OCI-M1 (cell line): ENCODE results near the gene MAP3K1.
"Not testable (repeated sequence)": the region's sequence is repeated elsewhere in the genome, so short reads cannot be mapped to it uniquely, and the experiment has no call there.

Source experiments
- DNase-seq: peaks from one replicate; lab custom pipeline; 2025; lab: John Stamatoyannopoulos, UW

The MAP3K1 gene

DNA sequence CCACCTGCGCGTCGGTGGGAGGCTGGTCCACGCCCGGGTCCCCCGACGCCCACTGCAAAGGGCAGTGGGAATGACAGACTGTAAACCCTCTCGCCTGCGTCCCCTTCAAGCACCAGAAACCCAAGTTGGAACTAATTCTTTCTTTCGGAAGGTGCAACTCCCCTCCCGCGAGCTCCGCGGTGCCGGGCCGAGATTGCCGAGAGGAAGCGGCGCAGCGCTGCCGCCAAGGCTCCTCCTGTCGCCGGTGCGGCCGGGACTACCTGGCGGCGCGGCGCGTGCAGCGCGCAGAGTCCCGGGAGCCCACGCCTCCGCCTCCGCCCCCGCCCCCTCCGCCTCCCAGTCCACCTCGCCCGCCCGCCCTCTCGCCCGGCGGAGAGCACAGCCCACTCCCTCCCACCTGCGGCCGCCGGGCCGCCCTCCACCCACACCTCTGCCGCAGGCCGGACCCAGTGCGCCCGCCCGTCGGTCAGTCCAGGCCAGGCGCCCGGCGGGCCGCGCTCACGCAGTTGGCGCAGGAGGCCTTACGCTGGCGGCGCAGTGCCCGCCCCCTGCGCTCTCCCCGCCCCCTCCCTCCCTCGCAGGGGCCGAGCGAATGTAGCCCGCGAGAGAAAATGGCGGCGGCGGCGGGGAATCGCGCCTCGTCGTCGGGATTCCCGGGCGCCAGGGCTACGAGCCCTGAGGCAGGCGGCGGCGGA, at the start of gene MAP3K1:
Gene MAP3K1, plus strand, starts transcription at position 587 of the 695 bp plus-strand sequence. Its CDS starts 25 bp downstream, at position 612.
- DNase-seq, result peak; percentile 85

DNA sequence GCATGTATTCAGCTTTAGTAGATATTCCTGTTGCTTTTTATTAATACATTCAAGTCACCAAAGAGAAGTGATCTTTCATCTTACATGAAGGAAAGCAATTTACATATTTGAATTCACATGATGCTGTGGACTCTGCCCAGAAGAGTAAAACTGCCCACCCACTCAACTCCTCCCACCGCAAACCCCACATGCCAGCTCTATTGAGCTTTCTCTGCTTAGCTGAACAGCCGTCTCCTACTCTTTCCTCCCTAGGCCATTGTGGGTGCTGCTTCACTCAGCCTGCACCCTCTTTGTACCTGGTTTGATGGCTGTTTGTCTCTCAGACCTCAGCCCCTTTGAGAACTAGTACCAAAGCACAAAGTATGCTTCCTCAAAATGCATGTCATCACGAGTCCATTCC, 48.4 kb upstream of the MAP3K1 start:
- DNase-seq, result no peak

DNA sequence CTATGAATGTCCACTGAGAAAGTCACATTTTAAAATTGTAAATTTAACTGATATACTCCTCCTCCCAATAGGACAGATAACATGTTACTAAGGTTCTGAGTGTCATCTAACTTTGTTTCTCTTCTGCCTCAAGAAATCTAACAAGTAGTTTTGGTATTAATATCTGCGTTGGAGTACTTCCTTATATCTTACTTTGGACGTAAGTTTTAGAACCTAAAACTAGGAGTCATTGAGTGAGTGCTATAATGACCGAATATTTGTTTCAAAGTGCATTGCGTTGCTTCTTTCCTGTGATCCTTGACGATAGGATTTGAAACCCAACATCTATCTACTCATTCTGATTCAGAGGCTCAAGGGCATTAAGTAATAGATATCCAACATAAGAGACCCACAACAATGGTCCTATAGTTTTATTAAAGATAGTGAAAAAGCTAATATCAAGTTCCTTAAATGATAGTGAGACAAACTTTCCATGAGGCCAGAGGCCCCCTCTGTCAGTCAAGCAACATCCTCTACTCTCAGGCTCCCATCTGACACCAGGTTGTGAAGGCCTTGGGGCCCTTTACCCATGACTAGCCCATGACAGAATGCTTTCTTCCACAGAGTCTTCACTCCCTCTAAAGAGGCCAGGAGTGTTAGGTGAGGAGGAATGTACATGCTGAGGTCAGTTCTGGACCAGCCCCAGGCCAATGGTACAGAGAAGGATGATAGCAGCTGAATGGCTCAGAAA, 45.3 kb upstream of the MAP3K1 start:
- DNase-seq, result no peak

DNA sequence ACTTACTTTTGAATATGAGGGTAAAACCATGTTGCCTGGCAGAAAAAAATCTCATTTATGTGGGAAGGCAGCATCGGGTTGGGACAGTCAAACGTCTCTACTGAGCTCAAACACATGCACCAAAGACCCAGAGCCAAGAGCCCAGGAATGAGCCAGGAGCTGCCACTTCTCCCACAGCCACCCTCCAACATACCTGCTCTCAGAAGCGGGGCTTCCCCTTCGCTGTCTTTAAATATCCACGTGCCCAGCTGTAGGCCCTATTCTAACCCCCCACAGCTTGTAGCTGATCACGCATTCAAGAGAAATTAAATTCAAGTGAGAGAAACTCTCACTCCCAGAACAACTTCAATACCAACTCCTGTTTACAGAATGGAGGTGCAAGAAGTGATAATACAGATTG, 42.6 kb upstream of the MAP3K1 start:
- DNase-seq, result no peak

DNA sequence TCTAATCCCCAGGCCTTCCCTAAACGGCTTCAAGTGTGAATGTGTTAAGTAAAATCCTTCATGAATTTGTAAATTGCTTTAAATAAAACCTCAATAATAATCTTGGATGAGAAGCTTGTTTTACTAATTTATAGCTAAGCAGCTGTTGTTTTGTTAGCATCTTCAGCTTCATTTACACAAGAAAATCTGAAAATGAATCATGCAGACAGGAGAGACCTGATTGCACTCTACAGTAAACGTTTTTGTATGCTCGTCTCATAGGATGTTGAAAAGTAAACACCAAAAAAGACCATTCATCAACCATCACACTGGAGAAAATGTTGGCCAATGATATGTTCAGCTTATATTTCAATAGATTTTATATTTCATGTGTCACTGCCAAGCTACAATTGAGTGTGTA, 40.4 kb upstream of the MAP3K1 start:
- DNase-seq, result no peak

DNA sequence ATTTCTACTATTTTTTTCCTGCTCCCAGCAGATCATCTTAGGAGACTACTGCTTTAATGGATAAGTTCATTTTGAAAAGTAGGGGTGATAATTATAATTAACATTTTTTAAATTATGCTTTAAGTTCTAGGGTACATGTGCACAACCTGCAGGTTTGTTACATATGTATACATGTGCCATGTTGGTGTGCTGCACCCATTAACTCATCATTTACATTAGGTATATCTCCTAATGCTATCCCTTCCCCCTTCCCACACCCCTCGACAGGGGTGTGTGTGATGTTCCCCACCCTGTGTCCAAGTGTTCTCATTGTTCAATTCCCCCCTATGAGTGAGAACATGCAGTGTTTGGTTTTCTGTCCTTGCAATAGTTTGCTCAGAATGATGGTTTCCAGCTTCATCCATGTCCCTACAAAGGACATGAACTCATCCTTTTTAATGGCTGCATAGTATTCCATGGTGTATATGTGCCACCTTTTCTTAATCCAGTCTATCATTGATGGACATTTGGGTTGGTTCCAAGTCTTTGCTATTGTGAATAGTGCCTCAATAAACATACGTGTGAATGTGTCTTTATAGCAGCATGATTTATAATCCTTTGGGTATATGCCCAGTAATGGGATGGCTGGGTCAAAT, 39.0 kb upstream of the MAP3K1 start:
- DNase-seq, result not testable (repeated sequence)

DNA sequence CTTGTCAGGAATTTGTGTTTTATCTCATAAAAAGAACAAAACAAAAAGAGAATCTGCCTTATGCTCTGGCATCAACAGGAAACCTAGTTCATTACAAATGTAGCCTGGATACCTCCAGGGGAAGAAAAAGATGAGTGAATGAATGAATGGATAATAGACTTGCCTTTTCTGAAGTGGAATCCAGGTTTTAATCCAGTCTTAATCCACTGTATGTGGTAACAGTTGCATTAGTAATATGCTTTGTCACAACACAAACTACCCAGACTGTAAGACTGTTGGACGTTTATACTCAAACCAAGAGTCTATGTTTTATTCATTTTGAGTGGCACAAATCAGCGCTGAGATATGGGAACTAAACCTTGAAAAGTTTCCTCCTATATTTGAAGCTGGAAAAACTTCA, 32.1 kb upstream of the MAP3K1 start:
- no peak for DNase-seq

DNA sequence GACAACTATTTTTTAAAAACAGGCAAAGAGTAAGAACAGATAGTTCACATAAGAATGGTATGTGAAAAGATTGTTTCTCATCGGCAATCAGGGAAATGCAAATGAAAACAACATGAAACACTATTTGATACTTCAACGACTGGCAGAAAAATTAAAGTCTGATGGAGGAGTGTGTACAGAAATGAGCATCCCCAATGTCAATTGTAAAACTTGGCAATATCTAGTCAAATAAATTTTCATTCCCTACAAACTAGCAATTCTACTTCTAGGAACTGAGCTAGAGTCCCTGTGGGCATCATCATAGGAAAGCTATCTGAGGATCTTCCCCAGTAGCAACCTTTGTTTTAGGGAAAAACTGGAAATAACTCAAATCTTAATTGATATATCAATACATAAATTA, 29.0 kb upstream of the MAP3K1 start:
- no peak for DNase-seq

DNA sequence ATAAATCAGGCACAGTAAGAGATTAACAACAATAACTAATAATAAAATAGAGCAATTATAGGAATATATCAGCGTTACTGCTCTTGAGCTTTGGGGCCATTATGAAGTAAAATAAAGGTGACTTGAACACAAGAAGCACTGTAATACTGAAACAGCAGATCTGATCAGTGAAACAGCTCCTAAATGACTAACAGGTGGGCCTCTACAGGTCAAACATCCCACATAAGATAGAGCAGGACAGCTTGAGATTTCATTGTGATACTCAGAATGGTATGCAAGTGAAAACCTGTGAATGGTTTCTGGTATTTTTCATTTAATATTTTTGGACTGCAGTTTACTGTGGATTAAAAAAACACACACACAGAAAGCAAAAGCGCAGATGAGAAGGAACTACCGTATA, 24.0 kb upstream of the MAP3K1 start:
- DNase-seq, result no peak

DNA sequence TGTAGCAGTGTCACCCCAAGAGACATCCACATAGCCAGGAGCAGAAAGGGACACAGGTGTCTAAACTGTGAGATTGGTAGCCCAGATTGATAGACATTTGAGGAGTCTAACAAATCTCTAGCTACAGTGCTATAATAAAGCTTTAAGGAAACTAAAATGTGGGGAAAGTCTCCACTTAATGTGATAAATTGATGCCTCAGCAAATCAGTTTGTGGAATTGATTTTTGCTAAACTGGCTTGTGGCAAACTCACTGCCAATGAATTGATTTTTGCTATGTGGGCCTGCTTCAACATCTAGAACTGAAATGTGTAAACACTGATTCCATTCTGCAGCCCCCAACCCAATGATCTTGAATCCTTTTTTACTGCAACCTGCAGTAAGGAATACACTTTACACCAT, 16.8 kb upstream of the MAP3K1 start:
- no peak for DNase-seq

DNA sequence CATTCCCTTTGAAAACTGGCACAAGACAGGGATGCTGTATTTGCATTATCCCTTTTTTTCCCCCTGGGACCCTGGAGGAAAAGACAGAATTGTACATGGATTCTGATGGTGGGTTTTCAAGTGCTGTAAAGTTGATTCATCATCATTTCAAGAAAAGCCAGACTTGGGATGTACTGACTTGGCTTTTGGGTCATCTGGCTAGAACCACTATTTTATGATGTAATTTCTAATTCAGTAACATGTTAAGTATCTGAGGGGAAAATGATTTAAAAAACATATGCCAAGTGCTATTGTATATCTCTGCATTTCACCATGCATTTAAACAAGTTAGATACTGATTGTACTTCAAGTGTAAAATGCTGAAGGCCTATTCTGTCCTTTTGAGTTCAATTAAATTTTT, 15.2 kb upstream of the MAP3K1 start:
- DNase-seq, result no peak

DNA sequence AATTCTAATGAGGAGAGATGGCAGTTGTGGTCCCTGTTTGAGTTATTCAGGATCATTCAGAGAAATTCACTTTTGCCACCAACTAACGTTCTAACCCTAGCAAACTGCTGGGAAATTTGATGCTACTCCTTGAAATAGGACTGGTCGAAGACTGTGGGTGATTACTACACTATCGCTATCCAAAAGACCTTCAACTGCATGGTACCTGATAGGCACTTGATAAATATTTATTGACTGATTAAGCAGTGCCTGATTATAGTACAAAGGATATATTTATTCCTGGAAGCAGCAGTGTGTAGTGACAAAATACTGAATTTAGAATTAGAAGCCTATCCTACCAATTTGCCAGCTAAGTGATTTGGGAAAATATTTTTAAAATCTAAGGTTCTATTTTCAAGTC, 14.1 kb upstream of the MAP3K1 start:
- no peak for DNase-seq

DNA sequence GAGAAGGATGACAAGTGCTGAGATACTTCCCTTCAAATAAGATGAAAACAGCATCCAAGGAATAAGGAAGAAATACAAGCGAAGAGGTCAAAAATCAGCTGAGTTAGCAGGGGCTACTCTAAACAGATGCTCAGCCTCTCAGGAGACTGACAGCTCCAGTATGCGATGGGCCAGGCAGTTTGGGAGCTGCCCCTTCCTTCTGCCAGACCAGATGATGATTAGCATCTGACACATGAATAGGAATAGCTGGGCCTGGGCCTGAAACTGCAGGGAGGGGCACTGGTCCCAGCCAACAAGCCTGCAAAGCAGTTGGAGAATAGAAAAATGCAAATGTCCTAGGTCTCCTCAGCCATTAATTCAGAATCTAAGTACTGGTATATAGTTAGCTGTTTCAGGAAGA, 13.1 kb upstream of the MAP3K1 start:
- no peak for DNase-seq

DNA sequence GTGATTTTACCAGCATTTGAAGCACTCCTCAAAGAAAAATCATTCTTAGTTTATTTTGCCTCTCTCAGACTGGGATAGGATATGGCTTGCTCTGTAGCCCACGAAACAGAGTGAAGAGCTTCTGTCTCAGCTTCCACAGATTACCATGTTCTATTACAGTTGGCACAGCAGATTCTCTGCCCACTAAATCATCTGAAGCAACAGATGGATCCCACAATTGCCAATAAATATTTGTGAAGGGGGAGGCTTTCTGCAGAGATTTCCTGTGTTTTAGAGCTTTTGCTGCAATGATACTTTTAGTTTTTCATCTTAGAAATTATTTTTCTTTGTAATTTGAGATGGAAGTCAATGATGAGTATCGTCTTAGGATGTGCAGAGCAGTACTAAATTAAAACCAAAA, 12.3 kb upstream of the MAP3K1 start:
- DNase-seq, result no peak

DNA sequence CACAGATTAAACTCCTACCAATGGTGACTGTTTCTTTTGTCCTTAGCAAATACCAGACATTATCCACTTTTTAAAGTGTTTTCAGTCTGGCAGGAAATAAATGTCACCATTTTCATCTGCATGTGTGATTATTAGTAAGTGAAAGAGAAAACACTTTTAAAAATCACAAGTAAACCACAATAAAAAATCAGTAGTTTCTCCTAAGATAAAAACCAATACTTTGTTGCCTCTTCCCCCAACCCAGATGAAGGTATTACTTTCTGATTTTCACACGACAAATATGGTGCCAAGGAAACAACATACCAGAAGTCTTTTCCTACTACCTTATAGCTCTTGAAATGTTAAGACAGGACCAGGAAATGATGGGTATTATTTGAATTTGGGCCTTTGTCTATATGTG, 11.5 kb upstream of the MAP3K1 start:
- DNase-seq, result no peak

DNA sequence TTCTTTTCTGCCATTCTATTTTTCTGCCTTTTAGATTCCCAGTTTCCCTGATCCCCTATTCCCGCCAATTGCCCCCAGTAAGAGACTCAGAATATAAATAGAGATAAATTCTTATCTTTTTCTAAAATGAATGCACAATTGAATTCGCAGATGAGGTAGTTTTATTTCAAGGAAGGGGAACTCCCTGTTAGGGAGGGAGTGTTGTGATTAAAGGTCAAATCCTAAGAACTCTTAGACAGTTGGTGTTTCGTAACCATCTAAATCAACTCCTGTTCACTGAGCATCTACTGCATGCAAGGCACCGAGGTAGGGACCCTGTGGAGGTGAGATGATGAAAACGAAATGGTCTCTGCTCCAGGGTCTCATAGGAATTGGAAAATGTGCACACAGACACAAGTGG, 7.7 kb upstream of the MAP3K1 start:
- peak; percentile 42 for DNase-seq

DNA sequence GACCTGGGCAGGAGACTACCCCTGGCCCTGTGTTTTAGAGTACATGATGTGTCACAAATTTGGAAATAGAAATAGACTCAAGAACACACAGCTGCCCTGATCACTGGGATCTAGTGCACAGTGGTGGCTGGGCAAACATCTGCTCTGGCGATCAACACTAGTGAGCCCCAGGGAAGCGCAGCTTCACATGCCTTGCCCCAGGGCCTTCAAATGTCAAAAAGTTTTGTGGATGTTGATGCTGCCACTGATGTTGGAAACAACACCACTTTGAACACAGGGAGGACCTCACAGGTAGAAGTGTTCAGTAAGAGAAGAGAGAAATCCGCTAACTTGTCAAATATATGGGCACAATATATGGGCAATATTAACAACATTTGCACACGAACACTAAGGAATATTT, 7.1 kb upstream of the MAP3K1 start:
- no peak for DNase-seq

DNA sequence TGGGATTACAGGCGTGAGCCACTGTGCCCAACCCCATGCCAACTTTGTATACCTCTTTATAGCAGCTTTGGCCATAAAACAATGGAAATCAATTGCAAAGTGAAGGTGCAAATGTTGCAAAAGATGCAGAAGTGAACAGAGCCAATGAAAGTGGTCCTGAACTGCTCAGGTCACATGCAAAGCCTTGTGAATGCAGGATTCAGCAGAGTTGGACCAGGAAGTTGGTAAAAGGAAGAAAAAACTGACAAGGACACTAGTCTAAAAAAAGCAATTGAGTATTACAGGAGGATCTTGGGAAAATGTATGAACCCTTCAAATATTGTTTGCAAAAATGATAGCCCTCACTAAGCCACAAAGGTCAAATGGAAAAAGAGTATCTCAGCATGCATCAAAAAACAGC, 4.5 kb upstream of the MAP3K1 start:
- DNase-seq, result no peak

DNA sequence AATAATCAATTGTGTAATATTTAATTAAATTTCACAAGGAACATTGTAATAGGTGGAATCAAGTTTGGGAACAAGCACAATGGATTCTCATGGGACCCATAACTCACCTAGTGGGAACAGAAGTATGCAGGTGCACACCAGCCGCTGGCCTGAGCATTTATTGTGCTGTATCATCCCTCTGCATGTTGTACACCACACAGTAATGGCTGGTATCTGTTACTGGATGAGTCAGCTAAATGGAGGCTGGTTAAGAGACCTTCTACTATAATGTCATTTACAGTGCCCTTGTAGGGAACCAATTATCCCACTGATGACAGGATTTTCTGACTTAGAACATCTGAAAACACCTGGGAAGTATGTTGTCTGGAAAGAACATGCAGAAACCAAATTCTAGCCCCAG, 3.2 kb upstream of the MAP3K1 start:
- peak; percentile 79 for DNase-seq

DNA sequence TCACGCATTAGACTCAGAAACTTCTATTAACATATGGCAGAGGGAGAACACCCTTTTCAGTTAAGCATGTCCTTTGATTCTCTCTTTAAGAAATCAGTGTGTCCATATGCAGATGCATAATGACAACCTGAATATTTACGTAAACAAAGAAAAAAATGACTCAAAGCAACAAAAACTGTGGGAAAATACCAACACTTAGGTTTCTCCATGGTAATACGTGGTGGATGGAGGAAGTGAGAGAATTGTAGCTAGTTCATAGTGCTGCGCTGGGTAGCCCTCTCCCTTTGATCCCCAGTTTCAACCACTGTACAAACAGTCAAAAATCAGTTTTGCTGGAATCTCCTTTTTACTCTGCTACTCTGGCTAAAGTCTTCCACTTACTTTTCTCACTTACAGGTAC, 2.0 kb upstream of the MAP3K1 start:
- no peak for DNase-seq

DNA sequence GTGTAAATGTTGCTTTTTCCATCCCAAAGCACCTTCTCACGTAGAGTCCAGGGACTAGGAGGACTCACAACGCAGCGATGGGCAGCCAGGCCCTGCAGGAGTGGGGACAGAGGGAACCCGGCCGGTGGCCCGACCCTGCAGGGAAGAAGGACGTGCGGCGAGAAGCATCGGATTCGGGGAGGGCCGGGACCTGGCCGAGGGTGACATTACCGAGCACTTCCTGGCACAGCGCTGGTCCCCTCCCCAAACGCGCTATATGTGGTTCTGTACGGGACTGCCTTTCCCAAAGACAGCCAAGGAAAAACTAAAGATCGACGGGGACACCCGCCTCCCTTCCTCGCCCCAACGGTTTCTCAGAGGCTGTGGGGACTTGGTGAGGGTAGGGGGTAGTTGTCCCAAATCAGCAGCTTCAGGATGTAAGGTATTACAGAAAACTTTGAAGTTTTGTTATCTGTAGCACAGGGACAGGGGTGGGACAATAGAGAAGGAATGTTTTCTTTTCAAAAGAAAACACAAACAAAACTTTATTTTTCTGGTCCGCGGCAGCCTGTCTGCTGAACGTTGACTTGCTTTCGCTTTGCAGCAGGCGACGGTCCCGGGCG, 887 bp upstream of the MAP3K1 start:
- DNase-seq, result no peak

DNA sequence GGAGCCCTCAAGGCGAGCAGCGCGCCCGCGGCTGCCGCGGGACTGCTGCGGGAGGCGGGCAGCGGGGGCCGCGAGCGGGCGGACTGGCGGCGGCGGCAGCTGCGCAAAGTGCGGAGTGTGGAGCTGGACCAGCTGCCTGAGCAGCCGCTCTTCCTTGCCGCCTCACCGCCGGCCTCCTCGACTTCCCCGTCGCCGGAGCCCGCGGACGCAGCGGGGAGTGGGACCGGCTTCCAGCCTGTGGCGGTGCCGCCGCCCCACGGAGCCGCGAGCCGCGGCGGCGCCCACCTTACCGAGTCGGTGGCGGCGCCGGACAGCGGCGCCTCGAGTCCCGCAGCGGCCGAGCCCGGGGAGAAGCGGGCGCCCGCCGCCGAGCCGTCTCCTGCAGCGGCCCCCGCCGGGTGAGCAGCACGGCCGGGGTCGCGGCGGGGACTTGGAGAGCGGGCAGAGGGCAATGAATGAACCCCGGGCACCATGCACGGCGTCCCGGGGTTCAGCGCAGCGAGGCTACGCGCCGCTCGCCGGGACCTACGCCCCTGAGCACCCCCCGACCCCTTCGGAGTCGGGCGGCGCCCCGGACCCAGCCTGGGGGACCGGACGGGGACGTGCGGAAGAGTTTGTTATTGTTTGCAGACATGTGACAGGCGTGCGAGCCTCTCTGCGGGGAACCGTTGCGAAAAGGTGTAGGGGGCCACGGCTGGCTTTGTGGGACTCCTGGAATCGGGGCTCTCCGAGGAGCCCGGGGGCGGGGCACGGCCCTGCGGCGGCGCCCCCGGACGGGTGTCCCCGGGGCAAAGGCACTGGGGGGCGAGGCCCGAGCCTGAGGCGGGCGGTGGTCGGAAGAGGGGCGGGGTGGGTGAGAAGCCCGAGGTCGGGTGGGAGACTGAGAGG, 553 bp downstream of the MAP3K1 start:
- DNase-seq, result peak; percentile 72
